ENCODE results near the gene GABRR2.
"Not testable (repeated sequence)": the region's sequence is repeated elsewhere in the genome, so short reads cannot be mapped to it uniquely, and the experiment has no call there.

Gene GABRR2

DNA sequence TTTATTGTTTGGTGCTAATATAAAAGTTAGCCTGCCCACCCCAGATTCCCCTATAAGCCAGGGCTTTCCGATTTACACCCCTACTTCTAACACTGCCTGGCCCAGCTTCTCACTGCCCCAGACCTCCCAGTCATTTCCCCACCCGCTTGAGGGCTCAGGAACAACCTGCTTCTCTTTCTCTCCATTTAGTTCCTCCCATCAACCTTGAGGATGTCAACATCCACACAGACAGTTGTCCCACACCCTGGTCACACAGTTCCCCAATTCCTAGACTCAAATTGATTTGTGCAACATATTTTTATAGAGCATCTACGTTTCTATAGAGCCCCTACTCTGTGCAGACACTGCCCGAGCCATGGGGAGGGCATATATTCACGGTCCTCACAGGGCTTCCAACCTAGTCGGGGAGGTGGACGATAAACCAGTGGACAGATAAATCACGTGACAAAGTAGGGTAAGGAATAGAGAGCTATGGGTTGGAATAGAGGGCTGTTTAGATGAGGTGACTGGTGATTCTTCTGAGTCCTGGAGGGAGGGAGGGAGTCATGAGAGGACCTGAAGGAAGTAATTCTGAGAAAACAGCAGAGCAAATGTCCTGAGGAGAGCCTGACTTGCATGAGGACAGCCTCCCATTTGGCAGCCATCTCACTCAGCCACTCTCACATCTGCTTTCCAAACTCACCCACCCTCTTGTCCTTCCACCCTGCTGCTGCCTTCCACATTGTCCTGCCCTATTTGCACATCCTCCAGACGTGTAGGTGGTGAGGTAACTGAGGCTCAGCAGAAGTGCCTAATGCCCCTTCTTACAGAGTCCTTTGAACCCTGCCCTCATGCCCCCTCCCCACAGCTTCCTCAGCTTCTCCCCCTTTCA, 6.3 kb downstream of the GABRR2 start:
- no CpG with 5 or more reads among the region's 9 CpGs for WGBS (ENCODE audit: insufficient coverage, insufficient read length)
- Histone ChIP-seq H3K36me3 (ENCODE audit: control insufficient read depth, insufficient read depth, low read length) (no peaks in the 10 kb centered on the region), H3K4me3 (ENCODE audit: low read length) (no peak overlapping the region), H3K27ac (ENCODE audit: low read length) (no peak overlapping the region), H3K4me1 (ENCODE audit: control insufficient read depth, insufficient read depth, low read length) (peaks cover 1% of the 10 kb centered on the region; the same call in 1 of the 2 replicates), H3K9me3 (ENCODE audit: control insufficient read depth, insufficient read depth, low read length) (no peaks in the 10 kb centered on the region), H3K27me3 (ENCODE audit: control insufficient read depth, insufficient read depth, low read length) (no peaks in the 10 kb centered on the region)
- no peak for DNase-seq (ENCODE audit: low read depth, low spot score)

DNA sequence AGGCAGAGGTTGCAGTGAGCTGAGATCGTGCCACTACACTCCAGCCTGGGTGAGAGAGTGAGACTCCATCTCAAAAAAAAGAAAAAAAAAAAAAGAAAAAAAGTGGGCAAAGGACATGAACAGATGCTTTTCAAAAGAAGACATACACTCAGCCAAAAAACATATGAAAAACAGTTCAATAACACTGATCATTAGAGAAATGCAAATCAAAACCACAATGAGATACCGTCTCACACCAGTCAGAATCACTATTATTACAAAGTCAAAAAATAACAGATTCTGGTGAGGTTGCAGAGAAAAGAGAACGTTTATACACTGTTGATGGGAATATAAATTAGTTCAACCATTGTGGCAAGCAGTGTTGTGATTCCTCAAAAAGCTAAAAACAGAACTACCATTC, 10.6 kb downstream of the GABRR2 start:
- not testable (repeated sequence) for H3K36me3 ChIP-seq (ENCODE audit: control insufficient read depth, insufficient read depth, low read length); H3K27ac ChIP-seq (ENCODE audit: low read length); H3K4me3 ChIP-seq (ENCODE audit: low read length); H3K4me1 ChIP-seq (ENCODE audit: control insufficient read depth, insufficient read depth, low read length); H3K9me3 ChIP-seq (ENCODE audit: control insufficient read depth, insufficient read depth, low read length); DNase-seq (ENCODE audit: low read depth, low spot score); H3K27me3 ChIP-seq (ENCODE audit: control insufficient read depth, insufficient read depth, low read length)
- no CpG with 5 or more reads among the region's 3 CpGs for WGBS (ENCODE audit: insufficient coverage, insufficient read length)

DNA sequence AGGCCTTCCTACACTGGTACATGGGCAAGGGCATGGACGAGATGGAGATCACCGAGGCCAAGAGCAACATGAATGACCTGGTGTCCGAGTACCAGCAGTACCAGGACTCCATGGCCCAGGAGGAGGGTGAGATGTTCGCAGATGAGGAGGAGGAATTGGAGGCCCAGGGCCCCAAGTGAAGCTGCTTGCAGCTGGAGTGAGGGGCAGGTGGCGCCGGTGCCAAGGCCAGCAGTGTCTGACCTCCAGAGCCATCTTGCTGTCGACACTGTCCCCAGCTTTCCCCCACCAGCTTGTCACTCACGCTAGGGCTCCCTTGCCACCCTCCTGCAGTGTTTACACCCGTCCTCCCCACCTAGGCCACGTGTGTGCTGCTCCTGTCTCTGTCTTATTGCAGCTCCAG, 12.2 kb downstream of the GABRR2 start:
- Histone ChIP-seq H3K4me1 (ENCODE audit: control insufficient read depth, insufficient read depth, low read length) (0 out of 2 replicates have a peak, but pooled peaks cover 2% of the 10 kb centered on the region), H3K27me3 (ENCODE audit: control insufficient read depth, insufficient read depth, low read length) (no peaks in the 10 kb centered on the region), H3K36me3 (ENCODE audit: control insufficient read depth, insufficient read depth, low read length) (no peaks in the 10 kb centered on the region), H3K27ac (ENCODE audit: low read length) (no peak overlapping the region), H3K9me3 (ENCODE audit: control insufficient read depth, insufficient read depth, low read length) (no peaks in the 10 kb centered on the region), H3K4me3 (ENCODE audit: low read length) (no peak overlapping the region)
- no CpG with 5 or more reads among the region's 10 CpGs for WGBS (ENCODE audit: insufficient coverage, insufficient read length)
- DNase-seq (ENCODE audit: low read depth, low spot score) = no peak

DNA sequence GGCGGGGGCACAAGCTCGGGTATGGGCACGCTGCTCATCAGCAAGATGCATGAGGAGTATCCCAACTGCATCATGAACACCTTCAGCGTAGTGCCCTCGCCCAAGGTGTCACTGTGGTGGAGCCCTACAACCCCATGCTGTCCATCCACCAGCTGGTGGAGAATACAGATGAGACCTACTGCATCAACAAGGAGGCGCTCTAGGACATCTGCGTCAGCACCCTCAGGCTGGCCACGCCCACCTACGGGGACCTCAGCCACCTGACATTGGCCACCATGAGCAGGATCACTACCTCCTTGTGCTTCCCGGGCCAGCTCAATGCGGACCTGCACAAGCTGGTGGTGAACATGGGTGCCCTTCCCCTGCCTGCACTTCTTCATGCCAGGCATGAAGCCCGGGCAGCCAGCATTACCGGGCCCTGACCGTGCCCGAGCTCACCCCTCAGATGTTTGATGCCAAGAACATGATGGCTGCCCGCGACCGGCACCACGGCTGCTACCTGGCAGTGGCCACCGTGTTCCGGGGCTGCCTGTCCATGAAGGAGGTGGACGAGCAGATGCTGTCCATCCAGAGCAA, 12.8 kb downstream of the GABRR2 start:
- no peak for DNase-seq (ENCODE audit: low read depth, low spot score)
- WGBS (ENCODE audit: insufficient coverage, insufficient read length) = no CpG with 5 or more reads among the region's 22 CpGs
- H3K27ac ChIP-seq (ENCODE audit: low read length) = no peak overlapping the region

DNA sequence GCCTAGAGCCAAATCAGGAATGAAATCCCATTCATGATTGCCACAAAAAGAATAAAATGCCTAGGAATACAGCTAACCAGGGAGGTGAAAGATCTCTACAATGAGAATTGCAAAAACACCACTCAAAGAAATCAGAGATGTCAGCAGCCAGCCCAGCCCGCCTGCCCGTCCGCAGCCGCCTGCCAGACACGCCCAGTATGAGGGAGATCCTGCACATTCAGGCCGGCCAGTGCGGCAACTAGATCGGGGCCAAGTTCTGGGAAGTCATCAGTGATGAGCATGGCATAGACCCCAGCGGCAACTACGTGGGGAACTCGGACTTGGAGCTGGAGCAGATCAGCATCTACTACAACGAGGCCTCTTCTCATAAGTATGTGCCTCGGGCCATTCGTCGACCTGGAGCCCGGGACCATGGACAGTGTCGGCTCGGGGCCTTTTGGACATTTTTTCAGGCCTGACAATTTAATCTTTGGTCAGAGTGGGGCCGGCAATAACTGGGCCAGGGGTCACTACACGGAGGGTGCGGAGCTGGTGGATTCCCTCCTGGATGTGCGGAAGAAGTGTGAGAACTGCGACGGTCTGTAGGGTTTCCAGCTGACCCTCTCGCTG, 13.4 kb downstream of the GABRR2 start:
- H3K27me3 ChIP-seq (ENCODE audit: control insufficient read depth, insufficient read depth, low read length) = no peaks in the 10 kb centered on the region
- no peak for DNase-seq (ENCODE audit: low read depth, low spot score)

More for the DNA sequence above, 12.8 kb downstream of the GABRR2 start:
- H3K4me3 ChIP-seq (ENCODE audit: low read length) = no peak overlapping the region
- no peaks in the 10 kb centered on the region for H3K9me3 ChIP-seq (ENCODE audit: control insufficient read depth, insufficient read depth, low read length)
- no peaks in the 10 kb centered on the region for H3K36me3 ChIP-seq (ENCODE audit: control insufficient read depth, insufficient read depth, low read length)
- 0 out of 2 replicates have a peak, but pooled peaks cover 2% of the 10 kb centered on the region for H3K4me1 ChIP-seq (ENCODE audit: control insufficient read depth, insufficient read depth, low read length)
- H3K27me3 ChIP-seq (ENCODE audit: control insufficient read depth, insufficient read depth, low read length) = no peaks in the 10 kb centered on the region

DNA sequence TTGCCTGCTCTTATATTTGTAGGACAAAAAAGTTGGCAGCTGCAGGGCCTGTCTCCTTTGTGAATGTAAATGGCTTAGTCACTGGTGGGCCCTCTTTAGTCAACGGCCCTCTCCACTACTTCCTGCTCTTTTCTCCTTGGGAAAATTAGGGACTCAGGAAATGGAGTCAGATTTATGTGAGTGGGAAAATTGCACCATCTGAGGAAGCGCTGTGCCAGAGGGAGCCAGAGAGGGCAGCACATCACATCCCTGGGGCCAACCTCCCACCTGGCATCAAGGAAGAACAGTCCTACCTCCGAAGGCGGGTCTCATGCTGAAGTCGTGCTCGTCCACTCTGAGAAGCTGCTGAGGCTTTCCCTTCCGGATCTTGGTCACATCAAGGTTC, 15.6 kb downstream of the GABRR2 start:
- peak; percentile 22 for DNase-seq (ENCODE audit: low read depth, low spot score)
- H3K27me3 ChIP-seq (ENCODE audit: control insufficient read depth, insufficient read depth, low read length) = no peaks in the 10 kb centered on the region
- H3K27ac ChIP-seq (ENCODE audit: low read length) = no peak overlapping the region
- no peaks in the 10 kb centered on the region for H3K9me3 ChIP-seq (ENCODE audit: control insufficient read depth, insufficient read depth, low read length)
- H3K36me3 ChIP-seq (ENCODE audit: control insufficient read depth, insufficient read depth, low read length) = no peaks in the 10 kb centered on the region
- H3K4me3 ChIP-seq (ENCODE audit: low read length) = no peak overlapping the region
- no CpG with 5 or more reads among the region's 7 CpGs for WGBS (ENCODE audit: insufficient coverage, insufficient read length)
- 0 out of 2 replicates have a peak, but pooled peaks cover 2% of the 10 kb centered on the region for H3K4me1 ChIP-seq (ENCODE audit: control insufficient read depth, insufficient read depth, low read length)

More for the DNA sequence above, 13.4 kb downstream of the GABRR2 start:
- Histone ChIP-seq H3K4me3 (ENCODE audit: low read length) (no peak overlapping the region), H3K9me3 (ENCODE audit: control insufficient read depth, insufficient read depth, low read length) (no peaks in the 10 kb centered on the region), H3K36me3 (ENCODE audit: control insufficient read depth, insufficient read depth, low read length) (no peaks in the 10 kb centered on the region), H3K27ac (ENCODE audit: low read length) (no peak overlapping the region), H3K4me1 (ENCODE audit: control insufficient read depth, insufficient read depth, low read length) (0 out of 2 replicates have a peak, but pooled peaks cover 2% of the 10 kb centered on the region)
- no CpG with 5 or more reads among the region's 25 CpGs for WGBS (ENCODE audit: insufficient coverage, insufficient read length)

DNA sequence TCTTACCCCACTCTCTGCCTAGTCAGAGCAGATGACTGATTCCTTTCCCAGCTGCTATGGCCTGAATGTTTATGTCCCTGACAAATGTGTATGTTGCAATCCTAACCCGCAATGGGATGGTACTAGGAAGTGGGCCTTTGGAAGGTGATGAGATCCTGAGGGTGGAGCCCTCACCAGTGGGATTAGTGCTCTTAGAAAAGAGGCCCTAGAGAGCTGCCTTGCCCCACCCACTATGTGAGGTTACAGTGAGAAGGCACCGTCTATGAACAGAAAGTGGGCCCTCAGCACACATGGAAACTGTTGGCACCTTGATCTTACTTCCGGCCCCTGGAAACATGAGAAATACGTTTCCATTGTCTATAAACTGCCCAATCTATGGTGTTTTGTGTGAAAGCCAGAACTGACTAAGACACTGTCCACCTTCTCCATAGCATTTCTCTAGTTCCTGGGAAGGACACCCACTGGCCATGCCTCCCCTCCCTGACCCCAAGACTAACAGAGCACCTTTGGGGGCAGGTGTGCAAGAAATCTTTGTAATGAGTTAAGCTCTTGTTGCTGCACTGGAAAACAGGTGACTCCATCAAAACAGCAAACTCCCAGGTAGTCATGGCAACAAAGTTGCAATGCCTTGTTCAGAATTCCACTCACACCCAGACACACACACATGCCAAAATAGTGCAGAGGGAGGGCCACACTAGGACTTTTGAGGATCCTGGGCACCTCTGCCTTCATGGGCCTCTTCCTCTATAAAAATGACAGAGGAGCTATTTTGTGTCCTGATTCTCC, 16.2 kb downstream of the GABRR2 start:
- Histone ChIP-seq H3K27ac (ENCODE audit: low read length) (no peak overlapping the region), H3K4me1 (ENCODE audit: control insufficient read depth, insufficient read depth, low read length) (0 out of 2 replicates have a peak, but pooled peaks cover 2% of the 10 kb centered on the region), H3K27me3 (ENCODE audit: control insufficient read depth, insufficient read depth, low read length) (no peaks in the 10 kb centered on the region), H3K36me3 (ENCODE audit: control insufficient read depth, insufficient read depth, low read length) (no peaks in the 10 kb centered on the region), H3K9me3 (ENCODE audit: control insufficient read depth, insufficient read depth, low read length) (no peaks in the 10 kb centered on the region), H3K4me3 (ENCODE audit: low read length) (no peak overlapping the region)
- no CpG with 5 or more reads among the region's 4 CpGs for WGBS (ENCODE audit: insufficient coverage, insufficient read length)
- no peak for DNase-seq (ENCODE audit: low read depth, low spot score)

DNA sequence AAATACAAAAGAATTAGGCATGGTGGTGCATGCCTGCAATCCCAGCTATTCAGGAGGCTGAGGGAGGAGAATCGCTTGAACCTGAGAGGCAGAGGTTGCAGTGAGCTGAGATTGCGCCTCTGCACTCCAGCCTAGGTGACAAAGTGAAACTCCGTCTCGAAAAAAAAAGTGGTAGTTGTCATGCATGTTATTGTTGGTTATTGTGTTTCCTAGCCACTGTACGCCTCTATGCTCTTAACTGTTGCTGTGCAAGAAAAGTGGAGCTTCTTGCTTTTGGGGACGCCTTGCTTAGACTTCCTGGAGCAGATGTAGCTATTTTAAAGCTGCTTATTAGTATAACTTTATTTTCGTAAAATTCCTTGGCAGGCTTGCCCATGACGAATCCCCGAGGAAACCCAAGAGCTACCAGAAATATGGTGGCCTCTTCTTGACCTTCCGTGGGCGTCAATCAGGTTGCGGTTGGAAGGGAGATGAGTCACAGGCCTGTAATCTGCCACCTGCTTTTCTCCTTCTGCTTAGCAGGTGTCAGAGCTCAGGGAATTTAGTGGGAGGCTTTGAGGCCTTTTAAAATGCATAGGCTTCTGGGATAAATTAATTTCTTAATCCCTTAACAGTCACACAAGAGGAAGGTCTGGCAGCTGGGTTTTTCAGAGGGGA, 17.3 kb downstream of the GABRR2 start:
- Histone ChIP-seq H3K27ac (ENCODE audit: low read length) (no peak overlapping the region), H3K27me3 (ENCODE audit: control insufficient read depth, insufficient read depth, low read length) (no peaks in the 10 kb centered on the region), H3K4me1 (ENCODE audit: control insufficient read depth, insufficient read depth, low read length) (0 out of 2 replicates have a peak, but pooled peaks cover 2% of the 10 kb centered on the region), H3K9me3 (ENCODE audit: control insufficient read depth, insufficient read depth, low read length) (no peaks in the 10 kb centered on the region), H3K36me3 (ENCODE audit: control insufficient read depth, insufficient read depth, low read length) (no peaks in the 10 kb centered on the region), H3K4me3 (ENCODE audit: low read length) (no peak overlapping the region)
- WGBS (ENCODE audit: insufficient coverage, insufficient read length) = no CpG with 5 or more reads among the region's 12 CpGs
- DNase-seq (ENCODE audit: low read depth, low spot score) = no peak

DNA sequence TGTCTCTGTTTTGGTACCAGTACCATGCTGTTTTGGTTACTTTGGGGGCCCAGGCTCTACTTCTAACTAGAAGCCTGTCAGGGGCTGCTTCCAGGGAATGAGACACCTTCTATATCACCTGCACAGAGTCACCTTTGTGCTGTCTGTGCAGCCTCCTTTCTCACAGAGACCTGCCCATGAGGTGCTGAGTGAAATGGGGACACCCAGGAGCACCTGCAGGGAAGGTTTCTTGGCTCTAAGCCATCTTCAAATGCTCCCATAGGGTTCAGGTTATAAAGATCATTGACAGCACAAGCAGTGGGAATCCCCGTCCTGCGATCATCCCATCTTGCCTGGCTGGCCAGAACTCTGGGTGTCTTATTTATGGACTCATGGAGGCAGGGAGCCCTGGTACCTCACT, 19.1 kb downstream of the GABRR2 start:
- Histone ChIP-seq H3K36me3 (ENCODE audit: control insufficient read depth, insufficient read depth, low read length) (no peaks in the 10 kb centered on the region), H3K27me3 (ENCODE audit: control insufficient read depth, insufficient read depth, low read length) (no peaks in the 10 kb centered on the region)
- no CpG with 5 or more reads among the region's 2 CpGs for WGBS (ENCODE audit: insufficient coverage, insufficient read length)

More for the DNA sequence above, 19.1 kb downstream of the GABRR2 start:
- H3K4me1 ChIP-seq (ENCODE audit: control insufficient read depth, insufficient read depth, low read length) = 0 out of 2 replicates have a peak, but pooled peaks cover 2% of the 10 kb centered on the region
- no peak overlapping the region for H3K4me3 ChIP-seq (ENCODE audit: low read length)
- DNase-seq (ENCODE audit: low read depth, low spot score) = no peak
- no peaks in the 10 kb centered on the region for H3K9me3 ChIP-seq (ENCODE audit: control insufficient read depth, insufficient read depth, low read length)
- H3K27ac ChIP-seq (ENCODE audit: low read length) = no peak overlapping the region

Measured in iPS DF 6.9 (cell line).